HUES48 (cell line): ENCODE measurements around the gene LIN28B.

Source experiments
- H3K27ac ChIP-seq: one replicate; pipeline ENCODE4 v1.7.0; 2013; ENCODE audit warnings: low read depth, low read length, inconsistent platforms
- H3K27me3 ChIP-seq: 2 replicates; pipeline ENCODE4 v1.6.1; 2013; ENCODE audit warnings: mild to moderate bottlenecking, low read length; ENCODE audit not compliant: control insufficient read depth, insufficient read depth
- H3K36me3 ChIP-seq: 2 replicates; pipeline ENCODE4 v1.6.1; 2013; ENCODE audit warnings: low read length; ENCODE audit not compliant: control insufficient read depth, insufficient read depth
- H3K4me1 ChIP-seq: 2 replicates; pipeline ENCODE4 v1.6.1; 2013; ENCODE audit warnings: mild to moderate bottlenecking, low read length; ENCODE audit not compliant: control insufficient read depth, insufficient read depth
- H3K4me3 ChIP-seq: 2 replicates; pipeline ENCODE4 v1.5.1; 2013; ENCODE audit warnings: mild to moderate bottlenecking, low read depth, low read length
- H3K9ac ChIP-seq: 2 replicates; pipeline ENCODE4 v1.6.1; 2013; ENCODE audit warnings: mild to moderate bottlenecking, low read depth, low read length, moderate library complexity
- H3K9me3 ChIP-seq: 2 replicates; pipeline ENCODE4 v1.6.1; 2013; ENCODE audit warnings: low read length; ENCODE audit not compliant: control insufficient read depth, insufficient read depth

Gene LIN28B

DNA sequence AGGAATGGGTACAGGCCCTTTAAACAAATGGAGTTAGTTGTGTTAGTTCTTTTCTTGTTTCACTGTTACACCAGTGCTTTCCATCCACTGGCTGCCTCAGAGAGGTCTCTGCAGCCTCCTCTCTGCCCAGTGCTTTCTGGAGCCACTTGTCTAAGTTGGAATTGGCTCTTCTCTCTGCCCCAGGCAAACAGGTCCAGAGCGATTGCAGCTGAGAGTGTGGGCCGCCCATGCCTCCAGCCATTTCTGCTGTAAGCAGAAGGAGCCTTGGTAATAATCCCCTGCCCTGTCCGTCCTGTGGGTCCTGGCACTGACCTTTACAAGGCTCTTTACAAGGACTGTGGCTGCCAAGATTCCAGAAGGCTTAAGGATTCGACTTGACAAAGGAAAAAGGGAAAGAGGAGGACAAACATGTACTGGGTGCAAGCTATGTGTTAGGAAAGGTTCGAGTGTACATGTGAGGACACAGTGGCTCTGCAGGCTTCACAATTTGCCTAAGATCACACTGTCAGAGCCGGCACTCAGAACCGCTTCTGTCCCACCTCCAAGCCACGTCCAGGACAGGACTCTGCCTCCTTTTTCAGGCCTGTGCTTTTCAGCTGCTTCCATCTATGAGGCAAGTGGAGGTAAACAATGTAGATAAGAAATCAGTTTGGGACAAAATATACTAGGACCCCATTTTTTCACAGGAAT, 134.4 kb downstream of the LIN28B start:
- Histone ChIP-seq H3K27ac (no peak overlapping the region), H3K36me3 (no peaks in the 10 kb centered on the region), H3K9ac (no peak overlapping the region), H3K4me3 (no peak overlapping the region), H3K4me1 (no peaks in the 10 kb centered on the region), H3K27me3 (no peaks in the 10 kb centered on the region), H3K9me3 (no peaks in the 10 kb centered on the region)

DNA sequence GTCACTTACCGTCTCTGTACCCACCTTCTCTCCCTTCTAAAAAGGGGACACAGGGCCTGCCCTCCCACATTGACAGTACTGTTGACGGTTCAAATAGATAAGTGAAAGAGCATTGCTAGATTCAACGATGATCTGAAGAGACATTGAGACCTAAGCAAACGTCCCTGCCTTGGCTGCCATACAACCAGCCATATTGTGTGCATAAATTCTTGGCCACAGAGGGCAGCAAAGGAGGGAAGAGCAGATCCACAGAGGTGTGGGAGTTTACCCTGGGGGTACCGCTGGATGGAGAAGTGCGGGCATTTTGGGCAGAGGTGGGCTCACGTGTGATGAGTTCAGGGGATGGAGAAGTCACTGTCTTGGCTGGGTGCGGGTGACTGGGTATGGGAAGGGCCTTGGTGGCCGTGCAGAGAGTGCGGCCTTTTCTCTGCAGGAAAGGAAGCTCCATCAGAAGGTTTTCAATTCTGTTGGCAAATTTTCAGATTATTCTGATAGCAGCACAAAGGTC, 137.3 kb downstream of the LIN28B start:
- no peaks in the 10 kb centered on the region for H3K27me3 ChIP-seq
- no peak overlapping the region for H3K9ac ChIP-seq
- H3K27ac ChIP-seq: no peak overlapping the region
- H3K9me3 ChIP-seq: no peaks in the 10 kb centered on the region
- no peaks in the 10 kb centered on the region for H3K36me3 ChIP-seq
- no peaks in the 10 kb centered on the region for H3K4me1 ChIP-seq
- H3K4me3 ChIP-seq: no peak overlapping the region

DNA sequence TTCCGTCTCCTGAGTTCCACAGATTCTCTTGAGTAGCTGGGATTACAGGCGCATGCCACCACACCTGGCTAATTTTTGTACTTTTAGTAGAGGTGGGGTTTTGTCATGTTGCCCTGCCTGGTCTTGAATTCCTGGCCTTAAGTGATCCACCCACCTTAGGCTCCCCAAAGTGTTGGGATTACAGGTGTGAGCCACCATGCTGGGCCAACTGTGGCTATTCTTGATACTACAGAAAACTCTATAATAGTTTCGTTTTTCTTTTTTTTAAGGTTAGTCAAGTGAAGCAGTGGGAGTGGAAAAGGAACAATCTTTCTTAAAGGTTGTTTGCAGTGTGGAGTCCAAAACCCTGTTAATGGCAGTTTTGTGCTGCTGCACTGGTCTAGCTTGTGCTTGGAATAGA, 138.2 kb downstream of the LIN28B start:
- no peaks in the 10 kb centered on the region for H3K9me3 ChIP-seq
- no peak overlapping the region for H3K4me3 ChIP-seq
- H3K27me3 ChIP-seq: no peaks in the 10 kb centered on the region
- H3K27ac ChIP-seq: no peak overlapping the region
- no peak overlapping the region for H3K9ac ChIP-seq
- H3K36me3 ChIP-seq: no peaks in the 10 kb centered on the region
- H3K4me1 ChIP-seq: no peaks in the 10 kb centered on the region

DNA sequence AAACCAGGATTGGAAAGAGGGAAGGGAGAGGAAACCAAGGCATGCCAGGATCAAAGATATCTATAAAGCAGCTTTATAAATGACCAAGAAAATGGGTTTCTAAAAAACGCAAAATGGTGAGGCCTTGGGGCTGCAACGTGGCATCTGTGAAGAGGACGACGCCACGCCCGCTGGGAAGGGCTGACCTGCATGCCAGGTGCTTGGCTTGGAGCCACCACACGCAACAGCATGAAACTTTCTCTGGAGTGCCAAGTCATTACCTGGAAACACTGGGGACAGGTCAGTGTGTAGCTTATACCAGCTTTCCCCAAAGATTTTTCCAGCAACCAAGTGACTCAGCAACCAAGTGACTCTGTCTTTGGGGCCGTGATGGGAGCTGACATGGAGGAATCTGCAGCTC, 140.4 kb downstream of the LIN28B start:
- Histone ChIP-seq H3K36me3 (no peaks in the 10 kb centered on the region), H3K4me1 (no peaks in the 10 kb centered on the region), H3K9me3 (no peaks in the 10 kb centered on the region), H3K27ac (no peak overlapping the region), H3K27me3 (no peaks in the 10 kb centered on the region), H3K9ac (no peak overlapping the region), H3K4me3 (no peak overlapping the region)

DNA sequence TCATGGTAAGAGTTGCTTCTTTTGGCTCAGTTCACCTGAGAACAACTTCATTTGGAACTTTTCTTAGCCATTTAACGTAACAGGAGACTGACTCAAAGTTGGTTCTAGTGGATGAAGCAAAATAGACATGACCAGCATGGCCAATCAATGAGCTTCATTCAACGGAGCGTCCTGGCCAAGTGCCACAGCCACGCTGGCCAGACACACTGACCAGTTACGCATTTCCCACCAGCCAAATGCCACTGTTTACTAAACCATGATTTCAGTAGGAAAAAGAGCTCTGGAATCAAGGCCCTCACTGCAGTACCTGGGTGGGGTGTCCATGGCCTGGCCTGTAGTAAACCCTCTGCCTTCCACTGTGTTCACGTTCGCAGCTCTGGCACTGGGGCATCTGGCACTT, 142.5 kb downstream of the LIN28B start:
- no peaks in the 10 kb centered on the region for H3K9me3 ChIP-seq
- H3K4me3 ChIP-seq: no peak overlapping the region
- no peaks in the 10 kb centered on the region for H3K4me1 ChIP-seq
- H3K9ac ChIP-seq: no peak overlapping the region
- H3K27me3 ChIP-seq: no peaks in the 10 kb centered on the region
- no peak overlapping the region for H3K27ac ChIP-seq
- H3K36me3 ChIP-seq: no peaks in the 10 kb centered on the region

DNA sequence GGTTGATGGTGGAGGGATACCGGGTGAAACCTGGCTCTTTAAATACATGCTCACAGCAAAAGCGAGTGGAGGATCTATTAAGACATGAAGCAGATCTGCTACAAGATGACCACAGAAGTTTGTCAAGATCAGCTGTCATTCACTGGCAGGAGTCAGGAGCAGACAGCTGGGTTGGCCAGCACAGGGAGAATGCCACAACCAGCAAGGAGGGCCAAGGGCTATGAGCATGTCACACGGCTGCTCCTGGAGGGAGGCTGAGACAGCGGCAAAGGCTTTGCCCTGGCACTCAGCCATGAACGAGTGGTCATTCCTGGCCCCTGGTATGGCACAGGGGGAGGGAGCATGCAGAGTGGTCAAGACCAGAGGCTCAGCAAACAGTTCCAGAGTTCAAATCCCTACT, 145.3 kb downstream of the LIN28B start:
- no peak overlapping the region for H3K9ac ChIP-seq

DNA sequence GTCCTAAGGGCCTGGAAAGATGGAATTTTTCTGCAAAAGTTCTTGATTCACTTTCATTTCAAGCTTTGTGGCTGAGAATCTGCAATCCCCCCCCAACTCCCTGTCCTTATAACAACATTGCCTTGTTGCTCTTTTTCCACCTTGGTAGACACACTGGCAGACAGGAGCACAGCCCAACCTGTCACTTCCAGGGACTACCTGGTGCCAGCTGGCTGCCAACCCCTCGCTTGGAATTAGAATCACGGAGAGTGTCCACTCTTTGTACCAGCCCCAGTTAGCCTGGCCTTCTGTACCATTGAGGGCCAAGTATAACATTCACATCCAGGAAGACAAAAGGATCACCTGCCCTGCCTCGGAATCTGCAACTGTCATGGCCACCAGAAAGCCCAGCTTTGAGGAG, 148.2 kb downstream of the LIN28B start:
- Histone ChIP-seq H3K27ac (no peak overlapping the region), H3K9me3 (no peaks in the 10 kb centered on the region), H3K9ac (no peak overlapping the region), H3K36me3 (no peaks in the 10 kb centered on the region), H3K4me1 (no peaks in the 10 kb centered on the region), H3K4me3 (no peak overlapping the region), H3K27me3 (no peaks in the 10 kb centered on the region)

More for the DNA sequence above, 145.3 kb downstream of the LIN28B start:
- H3K27me3 ChIP-seq: no peaks in the 10 kb centered on the region
- H3K27ac ChIP-seq: no peak overlapping the region
- H3K4me3 ChIP-seq: no peak overlapping the region
- H3K9me3 ChIP-seq: no peaks in the 10 kb centered on the region
- no peaks in the 10 kb centered on the region for H3K4me1 ChIP-seq
- no peaks in the 10 kb centered on the region for H3K36me3 ChIP-seq

DNA sequence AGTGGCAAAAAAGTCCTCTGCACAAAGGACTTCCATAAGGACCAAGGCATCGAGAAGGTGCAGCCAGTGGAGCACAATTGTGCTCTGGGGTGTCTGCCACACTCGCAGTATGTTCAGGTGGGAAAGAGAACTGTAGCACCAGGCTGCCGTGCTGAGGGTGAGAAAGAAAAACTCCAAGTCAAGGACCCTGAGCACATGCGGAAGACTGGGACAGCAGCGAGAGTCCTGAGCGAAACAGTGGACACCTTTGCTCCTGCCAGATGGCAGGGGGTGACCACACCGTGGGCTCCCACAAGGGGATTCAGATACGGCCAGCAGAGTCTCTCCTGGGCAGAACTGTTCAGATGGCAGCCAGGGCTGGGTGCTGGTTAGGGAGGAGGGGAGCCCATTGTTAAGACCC, 149.4 kb downstream of the LIN28B start:
- H3K36me3 ChIP-seq: no peaks in the 10 kb centered on the region
- H3K9me3 ChIP-seq: no peaks in the 10 kb centered on the region
- no peak overlapping the region for H3K4me3 ChIP-seq
- no peak overlapping the region for H3K9ac ChIP-seq
- no peak overlapping the region for H3K27ac ChIP-seq
- H3K27me3 ChIP-seq: no peaks in the 10 kb centered on the region
- H3K4me1 ChIP-seq: no peaks in the 10 kb centered on the region

DNA sequence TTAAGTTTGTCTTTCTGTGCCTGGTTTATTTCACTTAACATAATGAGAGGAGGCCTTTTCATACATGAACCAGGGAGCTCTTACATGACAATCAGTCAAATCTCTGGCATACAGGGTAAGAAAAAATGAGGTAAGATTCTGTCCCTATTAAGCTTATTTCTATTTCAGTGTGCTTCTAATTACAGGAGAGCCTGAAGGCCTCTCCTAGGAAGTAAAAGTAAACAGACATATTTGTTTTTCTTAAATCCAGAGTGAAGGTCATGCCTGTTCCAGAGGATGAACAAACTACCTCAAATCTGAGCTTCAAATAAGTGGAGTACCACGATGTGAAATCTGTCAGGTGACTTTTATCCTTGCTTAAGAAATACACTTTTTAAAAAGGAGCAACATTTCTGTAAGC, 150.3 kb downstream of the LIN28B start:
- Histone ChIP-seq H3K4me1 (no peaks in the 10 kb centered on the region), H3K4me3 (no peak overlapping the region), H3K9me3 (no peaks in the 10 kb centered on the region), H3K36me3 (no peaks in the 10 kb centered on the region), H3K27me3 (no peaks in the 10 kb centered on the region), H3K9ac (no peak overlapping the region), H3K27ac (no peak overlapping the region)

DNA sequence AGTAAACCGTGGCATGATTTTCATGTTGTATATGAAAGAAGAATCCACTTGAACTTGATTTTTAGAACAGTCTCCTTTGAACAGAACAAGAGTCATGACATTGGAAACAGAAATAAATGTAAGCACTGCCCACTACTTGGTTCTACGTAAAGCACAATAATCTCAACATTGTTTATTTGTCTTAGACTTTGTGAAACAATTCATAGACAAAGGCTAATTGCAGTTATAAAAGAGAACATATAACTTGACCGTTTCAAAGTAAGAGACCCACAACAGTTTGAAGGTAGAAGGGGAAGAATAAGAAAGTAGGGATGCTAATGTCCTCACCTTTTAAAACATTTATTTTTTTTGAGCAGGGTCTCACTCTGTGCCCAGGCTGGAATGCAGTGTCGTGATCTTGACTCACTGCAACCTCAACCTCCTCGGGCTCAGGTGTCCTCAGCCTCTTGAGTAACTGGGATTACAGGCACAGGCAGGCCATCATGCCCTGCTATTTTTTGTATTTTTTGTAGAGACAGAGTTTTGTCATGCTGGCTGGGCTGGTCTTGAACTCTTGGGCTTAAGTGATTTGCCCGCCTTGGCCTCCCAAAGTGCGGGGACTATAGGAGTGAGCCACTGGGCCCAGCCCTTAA, 151.8 kb downstream of the LIN28B start:
- Histone ChIP-seq H3K36me3 (no peaks in the 10 kb centered on the region), H3K4me1 (no peaks in the 10 kb centered on the region), H3K4me3 (no peak overlapping the region), H3K9me3 (no peaks in the 10 kb centered on the region), H3K9ac (no peak overlapping the region), H3K27ac (no peak overlapping the region), H3K27me3 (no peaks in the 10 kb centered on the region)

DNA sequence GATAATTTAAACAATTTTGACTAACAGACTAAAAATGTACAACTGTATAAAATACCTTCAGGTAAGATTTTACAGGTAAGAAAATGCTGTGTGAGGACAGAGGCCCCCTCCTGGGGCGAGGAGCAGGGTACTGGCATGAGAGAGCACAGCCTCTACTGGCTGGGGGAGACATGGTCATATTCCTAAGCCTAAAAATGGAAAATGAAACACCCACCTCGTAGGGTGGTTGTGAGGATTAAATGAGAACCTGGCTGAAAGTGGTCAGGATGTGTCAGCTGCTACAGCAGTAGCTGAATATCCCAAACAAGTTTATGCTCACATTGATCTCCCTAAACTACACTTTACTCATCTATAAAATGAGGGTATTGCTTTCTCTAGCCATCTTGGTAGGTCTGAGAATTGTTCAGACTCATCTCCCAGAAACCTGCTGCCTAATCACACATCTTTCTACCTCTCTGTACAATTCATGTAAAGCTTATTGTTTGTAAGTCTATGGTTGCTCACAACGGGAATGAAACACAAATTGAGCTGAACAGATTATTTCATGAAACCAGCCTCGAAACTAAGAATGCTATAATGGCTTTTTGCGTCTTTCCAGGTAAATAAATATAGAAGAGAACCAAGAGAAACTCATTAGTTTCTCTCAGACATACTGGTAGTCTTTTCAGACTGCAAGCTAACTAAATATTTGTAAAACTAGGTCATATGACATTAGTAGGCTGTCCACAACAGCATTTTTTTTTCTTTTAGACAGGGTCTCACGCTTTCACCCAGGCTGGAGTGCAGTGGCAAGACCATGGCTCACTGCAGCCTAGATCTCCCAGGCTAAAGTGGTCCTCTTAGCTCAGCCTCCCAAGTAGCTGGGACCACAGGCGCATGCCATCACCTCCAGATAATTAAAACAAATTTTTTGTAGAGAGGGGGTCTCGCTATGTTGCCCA, 153.3 kb downstream of the LIN28B start:
- Histone ChIP-seq H3K27ac (no peak overlapping the region), H3K27me3 (no peaks in the 10 kb centered on the region), H3K36me3 (no peaks in the 10 kb centered on the region), H3K9me3 (no peaks in the 10 kb centered on the region), H3K4me1 (no peaks in the 10 kb centered on the region), H3K9ac (no peak overlapping the region), H3K4me3 (no peak overlapping the region)
